Retinal pigment epithelial cell (primary cell): Measurements from ENCODE around the gene GOLGA5.
"Not testable (repeated sequence)": the region's sequence is repeated elsewhere in the genome, so short reads cannot be mapped to it uniquely, and the experiment has no call there.

Experiments used
- DNase-seq: peaks from one replicate; pipeline ENCODE4 v3.0.0-alpha.2; 2010; ENCODE audit warnings: low read depth
- H3K4me3 ChIP-seq: 2 replicates; pipeline ENCODE4 v1.5.1; 2011; ENCODE audit warnings: mild to moderate bottlenecking, low read length, control low read depth, moderate library complexity
- CTCF ChIP-seq: conservative IDR thresholded peaks from 2 replicates; pipeline ENCODE4 v1.5.1; 2011; ENCODE audit warnings: low read depth, low read length, control low read depth, inconsistent platforms

Gene GOLGA5

DNA sequence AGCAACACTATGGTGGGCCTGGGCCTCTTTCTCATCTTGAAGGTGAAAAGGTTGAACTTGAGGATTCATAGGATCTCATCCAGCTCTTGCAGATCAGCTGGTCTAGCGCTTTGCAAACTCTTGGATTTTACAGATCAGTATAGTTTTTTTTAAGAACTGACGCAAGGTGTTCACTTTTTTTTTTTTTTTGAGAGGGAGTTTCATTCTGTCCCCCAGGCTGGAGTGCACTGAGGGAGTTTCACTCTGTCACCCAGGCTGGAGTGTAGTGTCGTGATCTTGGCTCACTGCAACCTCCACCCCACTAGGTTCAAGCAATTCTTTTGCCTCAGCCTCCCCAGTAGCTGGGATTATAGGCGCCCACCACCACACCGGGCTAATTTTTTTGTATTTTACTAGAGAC, 25.3 kb upstream of the GOLGA5 start:
- no peak for DNase-seq
- TF ChIP-seq CTCF: no peak
- no peak overlapping the region for H3K4me3 ChIP-seq

DNA sequence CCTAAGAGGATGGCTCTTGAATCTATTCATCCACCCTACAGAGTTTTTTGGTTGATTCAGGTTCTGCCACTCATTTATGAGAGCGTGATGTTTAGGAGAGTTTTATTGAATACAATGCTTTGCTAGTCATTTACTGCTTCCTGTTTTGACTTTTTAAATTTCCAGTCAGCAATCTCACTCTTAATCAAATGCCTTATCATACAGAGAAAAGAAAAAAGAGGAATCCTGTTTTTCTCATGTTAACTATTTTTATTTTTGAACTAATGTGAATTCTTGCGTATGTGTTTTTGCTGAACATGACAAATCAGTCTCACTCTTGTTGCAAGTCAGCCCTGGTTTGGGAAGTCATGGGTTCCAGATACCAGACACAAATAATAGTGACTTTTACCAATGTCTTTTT, 23.6 kb upstream of the GOLGA5 start:
- DNase-seq: no peak
- no peak for TF ChIP-seq CTCF
- H3K4me3 ChIP-seq: no peak overlapping the region

GRCh38 chr14:92774572-92774971, 19.5 kb upstream of the GOLGA5 start:
- no peak for DNase-seq
- H3K4me3 ChIP-seq: no peak overlapping the region
- no peak for TF ChIP-seq CTCF

DNA sequence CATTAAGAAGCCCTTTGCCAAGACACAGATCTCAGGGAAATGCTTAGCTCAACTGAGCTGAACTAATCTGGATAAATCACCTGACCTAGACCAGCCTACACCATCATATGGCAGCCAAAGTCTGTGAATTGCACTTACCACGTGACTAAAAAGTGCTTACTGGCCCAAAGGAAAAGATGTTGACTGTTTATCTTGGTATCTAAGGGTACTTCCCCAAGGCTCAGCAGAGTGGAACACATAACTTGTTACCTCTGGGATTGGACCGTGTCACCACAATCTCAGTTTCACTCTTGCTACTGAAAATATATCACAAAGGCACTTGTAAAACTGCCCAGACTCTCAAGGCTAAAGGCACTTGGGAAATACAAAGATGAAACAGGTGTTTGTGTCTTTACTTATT, 18.8 kb upstream of the GOLGA5 start:
- peak; percentile 83 for DNase-seq
- H3K4me3 ChIP-seq: not testable (repeated sequence)

- not testable (repeated sequence) for DNase-seq, H3K4me3 ChIP-seq
Observed at GRCh38 chr14:92778868-92779565, 15.1 kb upstream of the GOLGA5 start.

DNA sequence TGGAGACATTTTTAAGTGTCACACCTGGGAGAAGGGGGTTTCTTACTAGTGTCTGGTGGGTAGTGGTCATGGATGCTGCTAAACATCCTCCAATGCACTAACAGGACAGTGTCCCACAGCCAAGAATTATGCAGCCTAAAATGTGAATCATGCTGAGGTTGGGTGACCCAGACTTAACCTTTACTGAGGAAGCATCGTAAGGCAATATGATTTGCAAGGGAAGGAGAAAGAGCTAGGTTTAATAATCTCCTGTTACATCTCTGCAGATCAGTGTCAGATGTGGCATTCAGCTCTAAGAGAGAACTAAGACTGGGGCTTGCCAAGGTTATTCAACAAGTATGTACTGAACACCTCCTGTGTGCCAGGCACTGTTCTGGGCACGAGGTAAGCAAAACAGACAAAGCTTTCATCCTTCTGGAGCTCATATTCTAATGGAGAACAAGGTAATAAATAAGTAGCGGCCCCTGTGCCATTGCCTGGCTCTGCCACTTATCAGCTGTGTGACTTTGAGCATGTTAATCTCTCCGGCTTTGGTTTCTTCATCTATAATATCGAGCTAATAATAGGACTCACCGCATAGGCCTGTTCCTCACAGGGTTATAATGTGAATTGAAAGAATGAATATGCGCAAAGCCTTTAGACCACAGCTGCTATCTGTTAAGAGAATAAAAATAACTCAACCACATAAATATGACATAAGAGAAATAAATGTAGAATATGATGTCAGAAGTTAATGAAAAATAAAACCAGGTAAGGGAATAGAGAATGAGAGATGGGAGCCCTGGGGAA, 13.5 kb upstream of the GOLGA5 start:
- DNase-seq: peak; percentile 43
- no peak overlapping the region for H3K4me3 ChIP-seq
- no peak for TF ChIP-seq CTCF

DNA sequence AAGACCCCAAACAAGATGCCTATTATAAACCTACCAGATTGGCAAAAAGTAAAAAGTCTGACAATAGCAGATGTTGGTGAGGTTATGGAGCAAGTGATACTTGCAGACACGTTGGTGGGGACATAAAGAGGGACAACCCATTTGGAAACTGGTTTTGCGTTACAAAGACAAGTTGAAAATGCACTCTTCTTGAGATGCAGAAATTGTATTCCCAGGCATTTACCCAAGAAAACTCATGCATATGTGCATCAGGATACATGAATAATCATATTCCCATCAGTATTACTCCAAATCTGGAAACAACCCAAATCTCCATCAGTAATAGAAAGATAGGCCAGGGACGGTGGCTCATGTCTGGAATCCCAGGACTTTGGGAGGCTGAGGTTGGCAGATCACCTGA, 12.8 kb upstream of the GOLGA5 start:
- H3K4me3 ChIP-seq: no peak overlapping the region
- no peak for TF ChIP-seq CTCF
- DNase-seq: no peak

DNA sequence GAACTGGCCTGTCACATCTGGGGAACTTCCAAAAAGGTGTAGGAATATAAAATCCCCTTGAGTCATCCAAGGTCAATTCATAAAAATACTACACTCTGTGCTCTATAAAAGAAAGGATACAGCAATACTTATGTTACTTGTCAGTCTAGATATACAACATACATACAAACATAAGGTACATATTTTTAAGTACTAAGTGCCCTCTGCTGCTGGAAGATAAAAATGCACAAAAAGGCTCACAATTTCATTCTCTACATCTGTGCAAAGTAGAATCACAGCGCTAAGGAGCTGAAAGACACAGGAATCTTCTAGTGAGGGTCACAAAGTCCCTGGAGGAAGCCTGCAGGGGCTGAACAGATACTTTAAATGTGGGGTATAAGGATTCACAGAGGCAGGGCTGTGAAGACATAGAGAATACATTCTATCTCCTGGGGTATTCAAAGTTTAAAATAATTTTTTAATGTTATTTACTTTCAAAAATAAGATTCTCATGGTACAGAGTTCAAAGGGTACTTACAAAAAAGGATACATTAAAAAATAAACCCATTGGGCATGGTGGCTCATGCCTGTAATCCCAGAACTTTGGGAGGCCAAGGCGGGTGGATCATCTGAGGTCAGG, 10.2 kb upstream of the GOLGA5 start:
- DNase-seq: no peak
- no peak overlapping the region for H3K4me3 ChIP-seq
- TF ChIP-seq CTCF: peak; percentile 60
